ENCODE measurements around the gene SMIM33. TPM values are rescaled to one million over a fixed set of nuclear protein-coding genes. Genes with fewer than 3 reads are reported as not detected.

SMIM33 gene
- total and polyA plus RNA-seq, 9 of the 15 experiments (the other 6 are each of a cell fraction or from before 2014, with no cell fraction given), result not detected

DNA sequence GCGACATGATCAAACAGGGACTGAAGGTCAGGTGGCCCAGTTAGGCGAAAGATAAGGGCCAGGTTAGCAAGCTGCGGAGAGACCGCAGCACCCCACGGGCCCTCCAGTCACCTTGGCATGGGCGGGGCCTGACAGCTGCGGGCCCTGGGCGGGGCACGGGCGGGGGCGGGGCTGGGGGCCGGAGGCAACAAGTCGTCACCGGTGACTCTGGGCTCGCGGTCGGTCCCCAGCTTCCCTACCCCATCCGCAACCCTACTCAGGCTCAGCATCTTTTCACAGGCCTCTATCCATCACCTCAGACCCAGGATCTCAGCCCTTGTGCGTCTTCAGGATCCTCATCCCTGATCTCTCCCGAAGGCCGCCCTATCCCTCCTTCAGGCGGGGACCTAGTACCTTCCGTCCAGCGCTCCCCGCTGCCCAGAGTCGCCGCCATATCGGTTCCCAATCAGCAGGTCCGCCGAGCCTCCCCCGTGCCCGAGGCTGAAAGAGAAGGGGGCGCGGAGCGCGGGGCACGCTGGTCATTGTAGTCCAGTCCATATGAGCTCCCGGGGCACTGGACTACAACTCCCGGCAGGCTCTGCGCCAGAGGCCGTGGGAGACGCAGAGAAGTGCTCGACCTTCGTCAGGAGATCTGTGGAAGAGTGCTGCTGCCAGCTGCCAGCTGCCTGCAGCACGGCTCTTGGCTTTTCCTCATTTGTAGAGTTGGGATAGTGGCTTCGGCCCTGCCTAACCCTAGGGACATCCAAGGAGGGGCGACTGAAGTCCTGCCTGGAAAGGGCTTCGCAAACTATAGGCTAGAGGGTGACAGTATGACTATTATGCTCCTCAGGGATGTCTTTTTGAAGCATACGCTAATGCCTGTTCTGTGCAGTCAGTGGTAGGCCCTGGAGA is 31.5 kb upstream of the SMIM33 start, which contains the start of gene DNAJC18 (continued):
- TF ChIP-seq, protein P1, sequence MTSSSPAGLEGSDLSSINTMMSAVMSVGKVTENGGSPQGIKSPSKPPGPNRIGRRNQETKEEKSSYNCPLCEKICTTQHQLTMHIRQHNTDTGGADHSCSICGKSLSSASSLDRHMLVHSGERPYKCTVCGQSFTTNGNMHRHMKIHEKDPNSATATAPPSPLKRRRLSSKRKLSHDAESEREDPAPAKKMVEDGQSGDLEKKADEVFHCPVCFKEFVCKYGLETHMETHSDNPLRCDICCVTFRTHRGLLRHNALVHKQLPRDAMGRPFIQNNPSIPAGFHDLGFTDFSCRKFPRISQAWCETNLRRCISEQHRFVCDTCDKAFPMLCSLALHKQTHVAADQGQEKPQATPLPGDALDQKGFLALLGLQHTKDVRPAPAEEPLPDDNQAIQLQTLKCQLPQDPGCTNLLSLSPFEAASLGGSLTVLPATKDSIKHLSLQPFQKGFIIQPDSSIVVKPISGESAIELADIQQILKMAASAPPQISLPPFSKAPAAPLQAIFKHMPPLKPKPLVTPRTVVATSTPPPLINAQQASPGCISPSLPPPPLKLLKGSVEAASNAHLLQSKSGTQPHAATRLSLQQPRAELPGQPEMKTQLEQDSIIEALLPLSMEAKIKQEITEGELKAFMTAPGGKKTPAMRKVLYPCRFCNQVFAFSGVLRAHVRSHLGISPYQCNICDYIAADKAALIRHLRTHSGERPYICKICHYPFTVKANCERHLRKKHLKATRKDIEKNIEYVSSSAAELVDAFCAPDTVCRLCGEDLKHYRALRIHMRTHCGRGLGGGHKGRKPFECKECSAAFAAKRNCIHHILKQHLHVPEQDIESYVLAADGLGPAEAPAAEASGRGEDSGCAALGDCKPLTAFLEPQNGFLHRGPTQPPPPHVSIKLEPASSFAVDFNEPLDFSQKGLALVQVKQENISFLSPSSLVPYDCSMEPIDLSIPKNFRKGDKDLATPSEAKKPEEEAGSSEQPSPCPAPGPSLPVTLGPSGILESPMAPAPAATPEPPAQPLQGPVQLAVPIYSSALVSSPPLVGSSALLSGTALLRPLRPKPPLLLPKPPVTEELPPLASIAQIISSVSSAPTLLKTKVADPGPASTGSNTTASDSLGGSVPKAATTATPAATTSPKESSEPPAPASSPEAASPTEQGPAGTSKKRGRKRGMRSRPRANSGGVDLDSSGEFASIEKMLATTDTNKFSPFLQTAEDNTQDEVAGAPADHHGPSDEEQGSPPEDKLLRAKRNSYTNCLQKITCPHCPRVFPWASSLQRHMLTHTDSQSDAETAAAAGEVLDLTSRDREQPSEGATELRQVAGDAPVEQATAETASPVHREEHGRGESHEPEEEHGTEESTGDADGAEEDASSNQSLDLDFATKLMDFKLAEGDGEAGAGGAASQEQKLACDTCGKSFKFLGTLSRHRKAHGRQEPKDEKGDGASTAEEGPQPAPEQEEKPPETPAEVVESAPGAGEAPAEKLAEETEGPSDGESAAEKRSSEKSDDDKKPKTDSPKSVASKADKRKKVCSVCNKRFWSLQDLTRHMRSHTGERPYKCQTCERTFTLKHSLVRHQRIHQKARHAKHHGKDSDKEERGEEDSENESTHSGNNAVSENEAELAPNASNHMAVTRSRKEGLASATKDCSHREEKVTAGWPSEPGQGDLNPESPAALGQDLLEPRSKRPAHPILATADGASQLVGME (CRISPR knock-in tag; IDR thresholded peaks at IDR 0.05), result peak; percentile 97
- TF ChIP-seq CTBP1 (IDR thresholded peaks at IDR 0.05; ENCODE audit: borderline replicate concordance) (peak; percentile 100), TCFL5 (CRISPR knock-in tag; conservative IDR thresholded peaks at IDR 0.05) (no peak), STAG1 (CRISPR knock-in tag; IDR thresholded peaks at IDR 0.05; ENCODE audit: borderline replicate concordance) (no peak), RFX1 (IDR thresholded peaks at IDR 0.05) (no peak), POLR3G (IDR thresholded peaks at IDR 0.05; ENCODE audit: extremely low read depth, insufficient read length, insufficient replicate concordance) (no peak), MAFK (IDR thresholded peaks at IDR 0.05; ENCODE audit: low read length) (no peak), TOE1 (IDR thresholded peaks at IDR 0.05; ENCODE audit: borderline replicate concordance) (0 out of 2 replicates have a peak, but pooled peaks have one; percentile 39), TOE1 (CRISPR knock-in tag; IDR thresholded peaks at IDR 0.05; ENCODE audit: borderline replicate concordance, low read depth) (no peak), RBFOX2 (IDR thresholded peaks at IDR 0.05; ENCODE audit: low read depth, low read length) (peak; percentile 81), ZNF212 (CRISPR knock-in tag; IDR thresholded peaks at IDR 0.05) (no peak)
- TF ChIP-seq, protein P2, sequence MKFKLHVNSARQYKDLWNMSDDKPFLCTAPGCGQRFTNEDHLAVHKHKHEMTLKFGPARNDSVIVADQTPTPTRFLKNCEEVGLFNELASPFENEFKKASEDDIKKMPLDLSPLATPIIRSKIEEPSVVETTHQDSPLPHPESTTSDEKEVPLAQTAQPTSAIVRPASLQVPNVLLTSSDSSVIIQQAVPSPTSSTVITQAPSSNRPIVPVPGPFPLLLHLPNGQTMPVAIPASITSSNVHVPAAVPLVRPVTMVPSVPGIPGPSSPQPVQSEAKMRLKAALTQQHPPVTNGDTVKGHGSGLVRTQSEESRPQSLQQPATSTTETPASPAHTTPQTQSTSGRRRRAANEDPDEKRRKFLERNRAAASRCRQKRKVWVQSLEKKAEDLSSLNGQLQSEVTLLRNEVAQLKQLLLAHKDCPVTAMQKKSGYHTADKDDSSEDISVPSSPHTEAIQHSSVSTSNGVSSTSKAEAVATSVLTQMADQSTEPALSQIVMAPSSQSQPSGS (CRISPR knock-in tag; IDR thresholded peaks at IDR 0.05), result no peak
- TF ChIP-seq, protein P3, sequence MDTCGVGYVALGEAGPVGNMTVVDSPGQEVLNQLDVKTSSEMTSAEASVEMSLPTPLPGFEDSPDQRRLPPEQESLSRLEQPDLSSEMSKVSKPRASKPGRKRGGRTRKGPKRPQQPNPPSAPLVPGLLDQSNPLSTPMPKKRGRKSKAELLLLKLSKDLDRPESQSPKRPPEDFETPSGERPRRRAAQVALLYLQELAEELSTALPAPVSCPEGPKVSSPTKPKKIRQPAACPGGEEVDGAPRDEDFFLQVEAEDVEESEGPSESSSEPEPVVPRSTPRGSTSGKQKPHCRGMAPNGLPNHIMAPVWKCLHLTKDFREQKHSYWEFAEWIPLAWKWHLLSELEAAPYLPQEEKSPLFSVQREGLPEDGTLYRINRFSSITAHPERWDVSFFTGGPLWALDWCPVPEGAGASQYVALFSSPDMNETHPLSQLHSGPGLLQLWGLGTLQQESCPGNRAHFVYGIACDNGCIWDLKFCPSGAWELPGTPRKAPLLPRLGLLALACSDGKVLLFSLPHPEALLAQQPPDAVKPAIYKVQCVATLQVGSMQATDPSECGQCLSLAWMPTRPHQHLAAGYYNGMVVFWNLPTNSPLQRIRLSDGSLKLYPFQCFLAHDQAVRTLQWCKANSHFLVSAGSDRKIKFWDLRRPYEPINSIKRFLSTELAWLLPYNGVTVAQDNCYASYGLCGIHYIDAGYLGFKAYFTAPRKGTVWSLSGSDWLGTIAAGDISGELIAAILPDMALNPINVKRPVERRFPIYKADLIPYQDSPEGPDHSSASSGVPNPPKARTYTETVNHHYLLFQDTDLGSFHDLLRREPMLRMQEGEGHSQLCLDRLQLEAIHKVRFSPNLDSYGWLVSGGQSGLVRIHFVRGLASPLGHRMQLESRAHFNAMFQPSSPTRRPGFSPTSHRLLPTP (IDR thresholded peaks at IDR 0.05; ENCODE audit: borderline replicate concordance, extremely low read depth, insufficient read length), result no peak
- TF ChIP-seq, protein P4, sequence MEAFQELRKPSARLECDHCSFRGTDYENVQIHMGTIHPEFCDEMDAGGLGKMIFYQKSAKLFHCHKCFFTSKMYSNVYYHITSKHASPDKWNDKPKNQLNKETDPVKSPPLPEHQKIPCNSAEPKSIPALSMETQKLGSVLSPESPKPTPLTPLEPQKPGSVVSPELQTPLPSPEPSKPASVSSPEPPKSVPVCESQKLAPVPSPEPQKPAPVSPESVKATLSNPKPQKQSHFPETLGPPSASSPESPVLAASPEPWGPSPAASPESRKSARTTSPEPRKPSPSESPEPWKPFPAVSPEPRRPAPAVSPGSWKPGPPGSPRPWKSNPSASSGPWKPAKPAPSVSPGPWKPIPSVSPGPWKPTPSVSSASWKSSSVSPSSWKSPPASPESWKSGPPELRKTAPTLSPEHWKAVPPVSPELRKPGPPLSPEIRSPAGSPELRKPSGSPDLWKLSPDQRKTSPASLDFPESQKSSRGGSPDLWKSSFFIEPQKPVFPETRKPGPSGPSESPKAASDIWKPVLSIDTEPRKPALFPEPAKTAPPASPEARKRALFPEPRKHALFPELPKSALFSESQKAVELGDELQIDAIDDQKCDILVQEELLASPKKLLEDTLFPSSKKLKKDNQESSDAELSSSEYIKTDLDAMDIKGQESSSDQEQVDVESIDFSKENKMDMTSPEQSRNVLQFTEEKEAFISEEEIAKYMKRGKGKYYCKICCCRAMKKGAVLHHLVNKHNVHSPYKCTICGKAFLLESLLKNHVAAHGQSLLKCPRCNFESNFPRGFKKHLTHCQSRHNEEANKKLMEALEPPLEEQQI (IDR thresholded peaks at IDR 0.05), result no peak

Measured in K562 (cell line).